Effector memory CD8-positive, alpha-beta T cell (primary cell): ENCODE measurements around the gene SIAE.
A peak's percentile ranks its signal among the peaks of the same experiment; 100 is the strongest.

ENCODE experiments used
- ATAC-seq: fragments of 150-1000 bp; cut with Tn5 transposase; replicated peaks from 2 replicates; pipeline ENCODE4 v1.10.0; 2021; ENCODE audit warnings: mild to moderate bottlenecking, moderate library complexity
- DNase-seq, 3 experiments: peaks; one replicate each; pipeline ENCODE4 v3.0.0; 2021
- H3K27ac Mint-ChIP-seq, 2 donors: one replicate each; pipeline ENCODE4 v1.8.0; 2022; ENCODE audit warnings: mild to moderate bottlenecking in 2 of 2, mixed read lengths in 2 of 2, moderate library complexity in 2 of 2
- H3K27me3 Mint-ChIP-seq, 2 donors: one replicate each; pipeline ENCODE4 v1.8.0; 2022; ENCODE audit warnings: mixed read lengths in 2 of 2
- H3K36me3 Mint-ChIP-seq: one replicate; pipeline ENCODE4 v1.8.0; 2022; ENCODE audit warnings: mild to moderate bottlenecking, moderate library complexity, mixed read lengths; ENCODE audit not compliant: insufficient read depth
- H3K4me1 Mint-ChIP-seq, 2 donors: one replicate each; pipeline ENCODE4 v1.8.0; 2022; ENCODE audit warnings: low read depth in 2 of 2, mixed read lengths in 2 of 2
- H3K4me3 Mint-ChIP-seq, 2 donors: one replicate each; pipeline ENCODE4 v1.8.0; 2022; ENCODE audit warnings: mild to moderate bottlenecking in 2 of 2, mixed read lengths in 2 of 2, moderate library complexity in 2 of 2
- H3K9me3 Mint-ChIP-seq, 2 donors: one replicate each; pipeline ENCODE4 v1.8.0; 2022; ENCODE audit warnings: mixed read lengths in 2 of 2

The SIAE gene

DNA sequence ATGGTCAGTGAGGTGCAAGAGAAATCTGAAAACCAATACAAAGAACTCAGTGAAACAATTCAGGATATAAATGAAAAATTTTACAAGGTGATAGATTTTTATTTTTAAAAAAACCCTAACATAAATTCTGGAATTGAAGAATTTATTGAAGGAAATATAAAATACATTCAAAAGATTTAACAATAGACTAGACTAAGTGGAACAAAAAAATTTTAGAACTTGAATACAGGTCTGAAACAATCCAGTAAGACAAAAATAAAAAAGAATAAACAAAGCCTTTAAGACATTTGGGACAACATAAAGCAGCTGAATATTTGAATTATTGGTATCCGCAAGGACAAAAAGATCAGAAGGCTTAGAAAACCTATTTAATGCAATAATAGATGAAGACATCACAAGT lies 8.9 kb upstream of the SIAE start:
- ATAC-seq (no peak), DNase-seq (no peak)
- no peak overlapping the region for H3K27ac Mint-ChIP-seq
- peaks cover 3% of the 10 kb centered on the region for H3K36me3 Mint-ChIP-seq
- peaks cover 2 to 15% of the 10 kb centered on the region in 2 donors for H3K9me3 Mint-ChIP-seq
- no peaks in the 10 kb centered on the region for H3K4me1 Mint-ChIP-seq
- no peak overlapping the region for H3K4me3 Mint-ChIP-seq
- H3K27me3 Mint-ChIP-seq = peaks cover 6 to 52% of the 10 kb centered on the region in 2 donors

DNA sequence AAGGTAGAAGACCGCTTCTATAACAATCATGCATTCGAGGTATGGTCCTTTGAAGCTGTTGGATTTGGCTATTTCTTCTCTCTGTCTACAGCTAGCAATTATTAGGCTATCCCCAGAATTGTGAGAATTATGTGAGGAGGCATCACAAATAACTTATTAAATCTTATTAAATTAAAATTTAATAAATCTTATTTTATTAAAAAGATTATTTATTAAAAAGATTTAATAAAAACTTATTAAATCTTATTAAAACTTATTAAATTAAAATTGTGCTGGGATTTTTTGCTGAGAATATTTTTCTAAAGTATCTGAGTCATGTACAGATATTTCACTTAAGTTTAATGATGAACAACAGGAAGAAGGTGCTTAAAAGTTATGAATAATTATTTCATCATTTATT lies 7.9 kb upstream of the SIAE start:
- Mint-ChIP-seq H3K4me1 (no peaks in the 10 kb centered on the region), H3K9me3 (peaks cover 2 to 8% of the 10 kb centered on the region in 2 donors), H3K27ac (no peak overlapping the region), H3K36me3 (peaks cover 3% of the 10 kb centered on the region), H3K4me3 (no peak overlapping the region), H3K27me3 (peaks cover 0 to 42% of the 10 kb centered on the region in 2 donors)
- DNase-seq = no peak
- ATAC-seq = no peak

DNA sequence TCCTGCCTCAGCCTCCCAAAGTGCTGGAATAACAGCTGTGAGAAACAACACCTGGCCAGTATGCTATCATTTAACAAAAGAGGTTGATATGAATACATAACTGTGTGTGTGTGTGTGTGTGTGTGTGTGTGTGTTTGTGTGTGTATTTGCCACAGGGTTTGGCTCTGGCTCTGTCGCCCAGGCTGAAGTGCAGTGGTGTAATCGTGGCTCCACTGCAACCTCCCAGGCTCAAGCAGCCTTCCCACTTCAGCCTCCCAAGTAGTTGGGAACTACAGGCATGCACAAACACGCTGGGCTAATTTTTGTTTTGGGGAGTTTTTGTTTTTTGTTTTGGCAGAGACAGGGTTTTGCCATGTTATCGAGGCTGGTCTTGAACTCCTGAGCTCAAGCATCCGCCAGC lies 4.9 kb upstream of the SIAE start:
- no peak overlapping the region for H3K27ac Mint-ChIP-seq
- no peak for ATAC-seq

DNA sequence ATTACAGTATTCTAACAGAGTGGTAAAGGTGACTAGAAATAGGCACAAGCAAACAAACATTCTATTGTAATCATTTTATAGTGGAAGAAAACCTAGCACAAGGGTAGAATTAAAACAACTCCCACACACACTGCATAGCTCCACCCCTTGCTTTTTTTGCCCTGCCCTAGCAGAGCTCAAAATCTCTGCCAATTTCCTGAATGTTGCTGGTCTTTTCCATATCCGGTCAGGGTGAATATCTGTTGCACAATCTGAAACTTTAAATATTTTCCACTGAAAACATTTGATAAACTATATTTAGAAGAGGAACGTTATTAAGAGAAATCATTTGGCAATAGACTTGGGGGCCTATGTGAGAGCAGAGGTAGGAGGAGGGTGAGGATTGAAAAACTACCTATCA lies 2.8 kb upstream of the SIAE start:
- no peak for ATAC-seq
- DNase-seq = no peak
- Mint-ChIP-seq H3K4me1 (peaks cover 11 to 22% of the 10 kb centered on the region in 2 donors), H3K27ac (no peak overlapping the region), H3K27me3 (peaks cover 0 to 17% of the 10 kb centered on the region in 2 donors), H3K36me3 (peaks cover 29% of the 10 kb centered on the region), H3K9me3 (no peaks in the 10 kb centered on the region), H3K4me3 (no peak overlapping the region)

More for the DNA sequence above, 4.9 kb upstream of the SIAE start:
- Mint-ChIP-seq H3K9me3 (peaks cover 2 to 7% of the 10 kb centered on the region in 2 donors), H3K4me3 (no peak overlapping the region), H3K4me1 (peaks cover 4 to 11% of the 10 kb centered on the region in 2 donors), H3K36me3 (peaks cover 14% of the 10 kb centered on the region), H3K27me3 (peaks cover 0 to 26% of the 10 kb centered on the region in 2 donors)
- no peak for DNase-seq

DNA sequence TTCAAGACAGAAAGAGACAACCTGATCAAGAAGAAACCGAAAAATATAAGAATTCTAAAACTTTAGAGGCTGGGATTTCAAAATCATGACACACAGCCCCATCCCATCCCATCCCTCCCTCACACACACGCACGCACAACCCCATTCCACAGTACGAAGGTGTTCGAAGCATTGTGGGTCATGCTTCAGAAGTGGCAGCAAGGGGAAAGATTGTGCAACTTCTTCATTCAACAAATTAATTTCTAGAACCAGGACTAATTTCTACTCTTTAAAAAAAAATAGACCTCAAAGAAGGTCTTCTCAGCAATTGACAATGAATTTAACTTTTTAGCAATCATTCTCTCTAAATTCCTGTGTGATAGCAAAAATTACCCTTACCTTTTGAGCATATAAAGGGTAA lies 1.0 kb upstream of the SIAE start:
- peak overlapping the region; percentile 83 to 84 for H3K4me3 Mint-ChIP-seq
- H3K4me1 Mint-ChIP-seq = peaks cover 11 to 22% of the 10 kb centered on the region in 2 donors
- no peaks in the 10 kb centered on the region for H3K9me3 Mint-ChIP-seq
- DNase-seq (no peak), ATAC-seq (no peak)
- peaks cover 29% of the 10 kb centered on the region for H3K36me3 Mint-ChIP-seq
- H3K27ac Mint-ChIP-seq = peak overlapping the region; percentile 97 to 98
- peaks cover 0 to 8% of the 10 kb centered on the region in 2 donors for H3K27me3 Mint-ChIP-seq

DNA sequence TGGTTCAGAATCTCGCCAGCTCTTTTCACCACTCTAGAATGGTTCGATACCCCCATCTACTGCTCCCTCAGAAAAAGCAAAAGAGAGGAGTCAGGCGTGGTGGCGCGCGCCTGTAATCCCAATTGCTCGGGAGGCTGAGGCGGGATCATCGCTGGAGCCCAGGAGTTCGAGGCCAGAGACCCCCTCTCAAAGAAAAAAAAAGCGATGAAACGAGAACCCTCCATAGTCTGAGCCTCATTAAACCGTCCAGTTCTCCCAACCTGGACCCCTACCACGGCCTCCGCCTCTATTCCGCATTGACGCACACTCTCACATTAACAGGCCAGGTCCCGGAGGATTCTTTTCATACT lies 604 bp upstream of the SIAE start:
- Mint-ChIP-seq H3K36me3 (peaks cover 29% of the 10 kb centered on the region), H3K4me3 (peak overlapping the region; percentile 83 to 84), H3K27ac (peak overlapping the region; percentile 97 to 98), H3K4me1 (peaks cover 11 to 22% of the 10 kb centered on the region in 2 donors), H3K27me3 (peaks cover 0 to 7% of the 10 kb centered on the region in 2 donors), H3K9me3 (no peaks in the 10 kb centered on the region)
- ATAC-seq (no peak), DNase-seq (no peak)

DNA sequence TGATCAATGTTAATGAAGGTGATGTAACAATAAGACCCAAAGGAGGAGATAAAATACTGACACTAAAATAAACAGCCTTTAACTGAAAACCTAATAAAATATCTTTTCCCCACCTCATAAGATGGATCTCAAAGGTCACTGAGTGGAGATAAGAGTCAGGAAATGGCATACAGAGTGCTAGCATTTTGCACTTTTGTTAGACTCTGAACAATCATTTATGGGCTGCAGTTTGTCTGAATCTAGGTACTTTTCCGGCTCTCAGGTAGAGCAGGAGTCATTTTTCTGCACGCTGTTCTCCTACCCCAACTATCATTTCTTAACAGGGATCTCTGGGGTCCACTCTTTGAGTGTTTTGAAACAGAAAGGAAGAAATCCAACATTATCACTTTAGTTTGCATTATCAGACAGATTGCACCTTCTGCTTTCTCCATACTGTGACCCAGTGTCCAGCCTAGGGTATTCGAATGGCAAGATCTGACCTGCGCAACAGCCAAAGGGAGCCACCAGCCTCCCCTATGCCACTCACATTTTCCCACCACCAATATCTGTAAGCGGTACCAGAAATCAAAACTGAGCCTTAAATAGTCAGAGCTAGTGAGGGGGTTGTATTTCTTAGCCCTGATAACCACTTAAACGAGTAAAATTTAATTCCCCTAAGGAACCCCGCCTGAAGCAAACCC lies 863 bp downstream of the SIAE start:
- H3K9me3 Mint-ChIP-seq = no peaks in the 10 kb centered on the region
- H3K27ac Mint-ChIP-seq = peak overlapping the region; percentile 97 to 98
- peaks cover 29% of the 10 kb centered on the region for H3K36me3 Mint-ChIP-seq
- ATAC-seq (no peak), DNase-seq (no peak)
- H3K4me3 Mint-ChIP-seq = peak overlapping the region; percentile 83 to 84
- no peaks in the 10 kb centered on the region for H3K27me3 Mint-ChIP-seq
- peaks cover 11 to 22% of the 10 kb centered on the region in 2 donors for H3K4me1 Mint-ChIP-seq

DNA sequence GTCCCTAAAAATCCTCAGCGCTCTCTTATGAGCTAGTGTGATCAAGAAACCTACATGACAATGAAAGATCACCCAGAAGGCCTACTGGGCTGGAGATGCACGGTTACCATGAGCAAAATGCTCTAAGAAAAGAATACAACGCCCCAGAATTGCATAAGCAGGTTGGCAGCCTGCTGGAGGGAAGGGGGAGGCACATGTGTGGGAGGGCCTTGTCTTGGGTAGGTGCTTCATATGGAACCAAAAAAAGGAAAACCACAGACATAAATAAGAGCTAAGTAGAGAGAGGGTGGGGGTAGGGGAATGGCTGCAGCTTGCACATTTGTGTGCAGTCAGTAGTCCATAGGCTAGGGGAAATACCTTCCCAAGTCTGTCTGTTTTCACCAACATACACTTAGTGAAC lies 2.8 kb downstream of the SIAE start:
- Mint-ChIP-seq H3K9me3 (no peaks in the 10 kb centered on the region), H3K4me1 (peaks cover 11 to 22% of the 10 kb centered on the region in 2 donors), H3K4me3 (no peak overlapping the region), H3K27ac (no peak overlapping the region), H3K36me3 (peaks cover 29% of the 10 kb centered on the region), H3K27me3 (no peaks in the 10 kb centered on the region)
- ATAC-seq (peak; percentile 9), DNase-seq (no peak)

DNA sequence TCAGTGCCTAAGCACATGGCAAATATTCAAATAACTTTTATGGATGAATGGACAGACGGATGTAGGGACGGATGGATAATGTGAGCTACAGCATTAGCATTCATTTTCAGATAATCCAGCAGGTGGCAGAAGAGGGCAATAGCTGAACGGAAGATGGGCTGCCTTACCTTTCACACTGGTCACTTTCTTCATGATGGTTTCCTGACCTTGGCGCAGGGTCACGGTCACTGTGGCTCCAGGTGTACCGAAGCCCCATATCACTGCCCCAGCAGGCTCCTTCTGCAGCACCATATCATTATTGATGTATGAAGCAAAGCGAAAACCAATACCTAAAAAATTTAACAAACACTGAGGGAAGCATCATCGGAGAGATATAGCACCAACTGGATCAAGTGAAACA lies 4.3 kb downstream of the SIAE start:
- DNase-seq = peak; percentile 46 to 54 (median 51)
- Mint-ChIP-seq H3K4me1 (peaks cover 9 to 17% of the 10 kb centered on the region in 2 donors), H3K9me3 (no peaks in the 10 kb centered on the region), H3K36me3 (peaks cover 23% of the 10 kb centered on the region), H3K27me3 (no peaks in the 10 kb centered on the region), H3K27ac (no peak overlapping the region), H3K4me3 (no peak overlapping the region)
- no peak for ATAC-seq

DNA sequence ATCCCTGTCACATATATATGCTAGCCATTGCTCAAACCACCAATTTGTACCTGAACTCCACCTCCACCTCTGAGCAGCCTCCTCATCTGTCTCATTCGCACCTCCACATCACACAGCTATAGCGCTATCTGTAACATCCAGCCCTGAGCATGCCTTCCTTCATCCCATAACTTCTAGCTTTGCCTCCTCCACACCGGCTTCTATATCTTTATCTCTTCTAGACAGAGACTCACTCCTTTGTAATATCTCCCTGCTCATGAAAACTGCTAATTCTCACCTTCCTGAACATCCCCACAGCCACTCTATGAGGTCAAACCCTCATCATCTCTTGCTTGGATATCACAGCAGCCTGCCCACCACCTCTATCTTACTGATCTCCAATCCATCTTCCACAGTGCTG lies 5.9 kb downstream of the SIAE start:
- ATAC-seq (no peak), DNase-seq (no peak)
- H3K27me3 Mint-ChIP-seq = no peaks in the 10 kb centered on the region
- no peaks in the 10 kb centered on the region for H3K9me3 Mint-ChIP-seq
- no peak overlapping the region for H3K4me3 Mint-ChIP-seq
- no peak overlapping the region for H3K27ac Mint-ChIP-seq
- peaks cover under 1 to 7% of the 10 kb centered on the region in 2 donors for H3K4me1 Mint-ChIP-seq
- H3K36me3 Mint-ChIP-seq = peaks cover 7% of the 10 kb centered on the region

DNA sequence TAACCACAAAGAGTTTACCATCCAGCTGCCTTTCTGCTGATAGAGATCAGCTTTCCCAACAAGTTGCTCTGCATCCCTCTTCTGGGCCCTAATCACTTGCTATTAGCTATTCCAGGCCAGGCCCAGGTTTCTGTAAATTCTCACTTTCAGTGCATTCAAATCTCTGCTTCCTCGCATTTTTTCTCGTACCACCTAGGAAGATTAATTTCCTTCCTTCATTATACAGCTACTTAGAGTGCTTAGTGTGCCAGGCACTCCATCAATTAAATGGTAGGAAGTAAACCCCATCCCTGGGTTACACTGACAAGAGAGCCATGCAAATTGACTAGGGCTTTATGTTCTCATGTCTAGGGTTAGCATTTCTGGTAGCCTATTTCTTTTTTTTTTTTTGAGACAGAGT lies 9.7 kb downstream of the SIAE start:
- Mint-ChIP-seq H3K9me3 (no peaks in the 10 kb centered on the region), H3K27me3 (no peaks in the 10 kb centered on the region), H3K36me3 (no peaks in the 10 kb centered on the region), H3K4me1 (no peaks in the 10 kb centered on the region), H3K4me3 (no peak overlapping the region), H3K27ac (no peak overlapping the region)
- DNase-seq (no peak), ATAC-seq (no peak)

DNA sequence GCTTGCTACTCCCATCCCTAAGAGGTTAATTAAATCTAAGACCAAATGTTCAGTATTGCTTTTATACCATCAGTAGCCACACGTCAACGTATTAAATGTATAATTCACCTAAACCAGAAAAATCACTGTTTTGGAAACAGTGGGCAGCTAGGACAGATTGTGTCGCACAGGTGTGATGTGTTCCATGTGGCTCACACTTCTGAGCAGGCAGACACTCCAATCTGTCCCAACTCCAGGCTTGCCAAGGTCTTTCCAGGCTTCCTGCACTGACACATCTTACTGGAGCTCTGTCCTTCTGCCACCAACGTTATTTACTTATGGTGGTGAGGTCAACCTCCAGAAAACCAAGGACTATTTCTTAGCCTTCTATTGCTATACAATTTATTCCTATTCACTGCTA lies 11.4 kb downstream of the SIAE start:
- H3K36me3 Mint-ChIP-seq = no peaks in the 10 kb centered on the region
- no peak for ATAC-seq
- H3K27ac Mint-ChIP-seq = no peak overlapping the region
- H3K27me3 Mint-ChIP-seq = no peaks in the 10 kb centered on the region
- H3K4me3 Mint-ChIP-seq = no peak overlapping the region
- DNase-seq = no peak
- H3K4me1 Mint-ChIP-seq = no peaks in the 10 kb centered on the region
- H3K9me3 Mint-ChIP-seq = no peaks in the 10 kb centered on the region

DNA sequence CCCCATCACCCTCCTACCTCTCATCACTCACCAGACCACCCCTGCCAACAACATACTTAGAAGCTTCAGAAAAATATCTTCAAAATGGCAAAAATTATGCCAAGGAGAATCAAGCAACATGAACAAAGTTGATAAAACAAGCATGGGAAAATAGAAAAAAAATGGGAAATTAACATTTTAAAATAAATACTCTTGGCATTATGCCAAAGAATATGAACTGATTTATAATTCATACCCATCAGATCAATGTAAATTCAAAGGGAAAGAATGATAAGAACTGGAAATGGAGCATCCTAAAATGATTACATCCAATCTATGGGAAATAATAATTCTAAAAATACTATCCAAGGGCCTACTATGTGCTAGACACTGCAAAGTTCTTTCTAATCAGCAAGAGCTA lies 12.0 kb downstream of the SIAE start:
- DNase-seq (no peak), ATAC-seq (no peak)
- Mint-ChIP-seq H3K9me3 (no peaks in the 10 kb centered on the region), H3K27ac (no peak overlapping the region), H3K27me3 (no peaks in the 10 kb centered on the region), H3K36me3 (no peaks in the 10 kb centered on the region), H3K4me1 (no peaks in the 10 kb centered on the region), H3K4me3 (no peak overlapping the region)

DNA sequence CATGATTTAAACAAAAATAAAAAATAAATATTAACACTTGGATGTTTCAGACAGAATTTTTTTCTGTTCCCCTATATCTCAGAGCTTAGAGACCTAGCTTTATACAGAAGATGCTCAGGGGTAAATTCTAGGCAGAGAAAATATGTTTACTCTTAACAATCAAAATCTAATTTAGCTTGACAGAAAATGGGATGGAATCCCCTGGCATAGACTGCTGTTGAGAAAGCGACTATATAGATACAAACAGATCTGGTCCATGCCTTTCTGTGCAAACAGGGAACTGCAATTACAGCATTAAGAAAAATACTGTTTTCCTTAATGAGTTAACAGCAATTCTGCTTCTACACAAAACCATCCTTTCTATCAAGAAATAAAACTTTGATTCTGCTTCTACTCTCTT lies 14.6 kb downstream of the SIAE start:
- no peak for ATAC-seq
- H3K9me3 Mint-ChIP-seq = no peaks in the 10 kb centered on the region
- no peaks in the 10 kb centered on the region for H3K4me1 Mint-ChIP-seq

More for the DNA sequence above, 14.6 kb downstream of the SIAE start:
- no peaks in the 10 kb centered on the region for H3K27me3 Mint-ChIP-seq
- DNase-seq = no peak
- H3K27ac Mint-ChIP-seq = no peak overlapping the region
- H3K4me3 Mint-ChIP-seq = no peak overlapping the region
- no peaks in the 10 kb centered on the region for H3K36me3 Mint-ChIP-seq
